ENCODE data around the gene FBXO17. TPM values are rescaled to one million over a fixed set of nuclear protein-coding genes. Genes with fewer than 3 reads are reported as not detected.
A peak's percentile ranks its signal among the peaks of the same experiment; 100 is the strongest.

Gene FBXO17
- total RNA-seq, 1 donor from 2014 or later, result 15.1 TPM

DNA sequence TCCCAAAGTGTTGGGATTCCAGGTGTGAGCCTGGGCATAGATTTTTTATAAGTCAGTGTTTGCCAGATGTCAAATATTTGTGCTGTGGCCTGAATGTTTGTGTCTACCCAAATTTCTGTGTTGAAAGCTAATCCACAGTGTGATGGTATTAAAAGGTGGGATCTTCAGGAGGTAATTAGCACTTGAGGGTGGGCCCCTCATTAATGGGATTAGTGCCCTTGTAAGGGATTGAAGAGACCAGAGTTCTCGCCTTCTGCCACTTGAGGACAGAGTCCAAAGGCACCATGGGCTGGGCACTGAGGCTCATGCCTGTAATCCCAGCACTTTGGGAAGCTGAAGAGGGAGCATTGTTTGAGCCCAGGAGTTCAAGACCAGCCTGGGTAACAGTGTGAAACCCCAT, 9.7 kb upstream of the FBXO17 start:
- no peak overlapping the region for H3K27ac ChIP-seq (ENCODE audit: low read depth, low read length)
- no peaks in the 10 kb centered on the region for H3K4me1 ChIP-seq (ENCODE audit: control insufficient read depth in 3 of 3, insufficient read depth in 3 of 3, low read length in 3 of 3)
- no peak overlapping the region for H3K9ac ChIP-seq (ENCODE audit: low read depth in 1 of 3, low read length in 3 of 3)
- peaks cover 6 to 7% (median 7%) of the 10 kb centered on the region in 3 donors for H3K9me3 ChIP-seq (ENCODE audit: control insufficient read depth in 3 of 3, low read length in 3 of 3)
- peaks cover 0 to 3% (median 0%) of the 10 kb centered on the region in 3 donors for H3K27me3 ChIP-seq (ENCODE audit: control insufficient read depth in 3 of 3, insufficient read depth in 3 of 3, low read length in 3 of 3)
- H3K36me3 ChIP-seq (ENCODE audit: control insufficient read depth in 3 of 3, insufficient read depth in 3 of 3, low read length in 3 of 3), result no peaks in the 10 kb centered on the region
- H3K4me3 ChIP-seq (ENCODE audit: low read length in 3 of 3), result no peak overlapping the region

DNA sequence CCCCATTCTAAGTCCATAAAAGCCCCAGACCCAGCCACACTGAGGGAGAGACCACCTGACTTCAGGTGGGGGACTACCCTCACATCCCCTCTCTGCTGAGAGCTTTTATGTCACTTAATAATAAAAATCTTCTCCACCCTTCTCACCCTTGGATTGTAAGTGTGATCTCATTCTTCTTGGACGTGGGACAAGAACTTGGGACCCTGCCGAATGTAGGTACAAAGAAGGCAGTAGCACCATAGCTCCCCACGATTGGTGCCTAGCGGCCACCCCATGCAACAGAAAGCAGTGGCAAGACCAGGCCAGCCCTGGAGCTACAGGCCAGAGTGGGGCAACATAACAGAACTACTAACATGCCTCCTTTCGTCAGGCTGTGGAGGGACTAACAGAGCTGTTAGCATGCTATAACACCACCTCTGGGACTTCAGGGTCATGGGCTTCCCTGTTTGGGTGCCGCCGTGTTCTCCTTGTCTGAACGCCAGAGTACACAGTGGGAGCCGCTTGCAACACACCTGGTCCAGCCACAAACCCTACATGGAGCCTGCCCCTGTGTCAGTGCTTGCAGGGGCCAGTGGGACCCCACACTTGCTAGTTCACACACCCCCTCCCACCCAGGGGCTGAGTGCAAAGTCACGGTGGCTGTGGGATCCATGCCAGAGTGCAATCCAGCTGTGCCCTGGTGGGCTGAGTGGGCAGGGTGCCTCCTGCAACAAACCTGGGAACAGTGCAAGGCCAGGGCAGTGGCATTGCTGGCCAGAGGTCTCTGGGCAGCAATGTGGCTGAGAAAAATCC, 5.2 kb upstream of the FBXO17 start:
- no peak overlapping the region for H3K27ac ChIP-seq (ENCODE audit: low read depth, low read length)
- H3K4me3 ChIP-seq (ENCODE audit: low read length in 3 of 3), result peak overlapping the region in 1 of 3 donors; percentile 14
- no peaks in the 10 kb centered on the region for H3K36me3 ChIP-seq (ENCODE audit: control insufficient read depth in 3 of 3, insufficient read depth in 3 of 3, low read length in 3 of 3)
- peaks cover 0 to 8% (median 6%) of the 10 kb centered on the region in 3 donors for H3K4me1 ChIP-seq (ENCODE audit: control insufficient read depth in 3 of 3, insufficient read depth in 3 of 3, low read length in 3 of 3)
- H3K27me3 ChIP-seq (ENCODE audit: control insufficient read depth in 3 of 3, insufficient read depth in 3 of 3, low read length in 3 of 3), result peaks cover 7 to 13% (median 10%) of the 10 kb centered on the region in 3 donors
- no peak overlapping the region for H3K9ac ChIP-seq (ENCODE audit: low read depth in 1 of 3, low read length in 3 of 3)
- H3K9me3 ChIP-seq (ENCODE audit: control insufficient read depth in 3 of 3, low read length in 3 of 3), result peaks cover 6 to 7% (median 7%) of the 10 kb centered on the region in 3 donors

- Histone ChIP-seq H3K27ac (ENCODE audit: low read depth, low read length) (no peak overlapping the region), H3K36me3 (ENCODE audit: control insufficient read depth in 3 of 3, insufficient read depth in 3 of 3, low read length in 3 of 3) (no peaks in the 10 kb centered on the region), H3K4me3 (ENCODE audit: low read length in 3 of 3) (no peak overlapping the region), H3K27me3 (ENCODE audit: control insufficient read depth in 3 of 3, insufficient read depth in 3 of 3, low read length in 3 of 3) (peaks cover 11 to 17% (median 13%) of the 10 kb centered on the region in 3 donors), H3K9ac (ENCODE audit: low read depth in 1 of 3, low read length in 3 of 3) (no peak overlapping the region), H3K9me3 (ENCODE audit: control insufficient read depth in 3 of 3, low read length in 3 of 3) (peaks cover 5 to 7% (median 7%) of the 10 kb centered on the region in 3 donors), H3K4me1 (ENCODE audit: control insufficient read depth in 3 of 3, insufficient read depth in 3 of 3, low read length in 3 of 3) (peaks cover 0 to 12% (median 6%) of the 10 kb centered on the region in 3 donors)
These were observed 4.3 kb upstream of the FBXO17 start for GRCh38 chr19:38979812-38980211.

DNA sequence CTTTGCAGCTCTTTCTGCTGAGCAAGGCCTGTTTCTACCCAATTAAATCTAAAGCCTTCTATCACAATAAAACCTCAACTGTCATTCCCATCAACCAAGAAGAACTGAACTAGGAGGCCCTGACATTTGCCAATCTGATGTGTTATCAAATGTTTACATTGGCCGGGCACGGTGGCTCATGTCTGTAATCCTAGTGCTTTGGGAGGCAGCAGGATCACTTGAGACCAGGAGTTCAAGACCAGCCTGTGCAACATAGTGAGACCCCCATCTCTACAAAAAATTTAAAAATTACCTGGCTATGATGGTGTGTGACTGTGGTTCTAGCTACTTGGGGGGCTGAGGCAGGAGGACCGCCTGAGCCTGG, 2.8 kb upstream of the FBXO17 start:
- peaks cover 3 to 7% (median 7%) of the 10 kb centered on the region in 3 donors for H3K9me3 ChIP-seq (ENCODE audit: control insufficient read depth in 3 of 3, low read length in 3 of 3)
- peaks cover 10 to 17% (median 13%) of the 10 kb centered on the region in 3 donors for H3K27me3 ChIP-seq (ENCODE audit: control insufficient read depth in 3 of 3, insufficient read depth in 3 of 3, low read length in 3 of 3)
- peaks cover 0 to 13% (median 6%) of the 10 kb centered on the region in 3 donors for H3K4me1 ChIP-seq (ENCODE audit: control insufficient read depth in 3 of 3, insufficient read depth in 3 of 3, low read length in 3 of 3)
- no peaks in the 10 kb centered on the region for H3K36me3 ChIP-seq (ENCODE audit: control insufficient read depth in 3 of 3, insufficient read depth in 3 of 3, low read length in 3 of 3)
- H3K4me3 ChIP-seq (ENCODE audit: low read length in 3 of 3), result no peak overlapping the region
- no peak overlapping the region for H3K27ac ChIP-seq (ENCODE audit: low read depth, low read length)
- no peak overlapping the region for H3K9ac ChIP-seq (ENCODE audit: low read depth in 1 of 3, low read length in 3 of 3)

DNA sequence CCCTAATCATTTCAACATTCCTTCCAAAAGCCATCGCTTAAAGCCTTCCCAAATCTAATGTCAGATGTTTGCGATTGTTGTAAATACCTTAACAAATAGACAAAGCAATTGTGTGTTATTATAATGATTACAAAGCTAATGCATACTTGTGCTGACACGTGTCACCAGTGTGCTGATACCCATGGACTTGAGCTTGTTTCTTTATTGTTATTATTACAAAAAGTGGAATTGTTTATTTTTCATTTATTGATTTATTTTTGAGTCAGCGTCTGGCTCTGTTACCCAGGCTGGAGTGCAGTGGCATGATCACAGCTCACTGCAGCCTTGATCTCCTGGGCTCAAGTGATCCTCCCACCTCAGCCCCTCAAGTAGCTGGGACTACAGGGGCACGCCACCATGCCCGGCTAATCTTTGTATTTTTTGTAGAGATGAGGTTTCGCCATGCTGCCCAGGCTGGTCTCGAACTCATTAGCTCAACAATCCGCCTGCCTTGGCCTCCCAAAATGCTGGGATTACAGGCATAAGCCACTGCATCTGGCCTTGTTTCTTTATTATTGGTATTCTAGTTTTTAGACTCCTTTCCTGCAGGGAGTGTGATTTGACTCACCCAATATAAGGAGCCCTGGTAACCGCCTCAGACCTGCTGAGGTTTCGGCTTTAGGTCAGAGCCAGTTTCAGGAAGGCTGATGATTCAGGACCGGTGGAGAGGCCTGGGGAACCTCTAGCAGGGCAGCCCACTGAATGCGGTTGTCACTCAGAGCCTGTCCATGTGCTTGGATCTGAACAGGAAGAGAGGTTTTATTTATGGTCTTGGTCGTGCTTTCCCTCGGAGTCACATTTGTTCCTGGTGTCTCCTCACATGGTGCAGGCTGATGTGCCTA, 2.1 kb upstream of the FBXO17 start:
- peaks cover 0 to 13% (median 6%) of the 10 kb centered on the region in 3 donors for H3K4me1 ChIP-seq (ENCODE audit: control insufficient read depth in 3 of 3, insufficient read depth in 3 of 3, low read length in 3 of 3)
- H3K4me3 ChIP-seq (ENCODE audit: low read length in 3 of 3), result no peak overlapping the region
- no peak overlapping the region for H3K9ac ChIP-seq (ENCODE audit: low read depth in 1 of 3, low read length in 3 of 3)
- H3K27me3 ChIP-seq (ENCODE audit: control insufficient read depth in 3 of 3, insufficient read depth in 3 of 3, low read length in 3 of 3), result peaks cover 10 to 17% (median 13%) of the 10 kb centered on the region in 3 donors
- no peaks in the 10 kb centered on the region for H3K36me3 ChIP-seq (ENCODE audit: control insufficient read depth in 3 of 3, insufficient read depth in 3 of 3, low read length in 3 of 3)
- peaks cover 3 to 7% (median 7%) of the 10 kb centered on the region in 3 donors for H3K9me3 ChIP-seq (ENCODE audit: control insufficient read depth in 3 of 3, low read length in 3 of 3)
- H3K27ac ChIP-seq (ENCODE audit: low read depth, low read length), result no peak overlapping the region

- peaks cover 0 to 3% (median 3%) of the 10 kb centered on the region in 3 donors for H3K9me3 ChIP-seq (ENCODE audit: control insufficient read depth in 3 of 3, low read length in 3 of 3)
- H3K27ac ChIP-seq (ENCODE audit: low read depth, low read length), result no peak overlapping the region
- H3K27me3 ChIP-seq (ENCODE audit: control insufficient read depth in 3 of 3, insufficient read depth in 3 of 3, low read length in 3 of 3), result peaks cover 10 to 17% (median 13%) of the 10 kb centered on the region in 3 donors
- peak overlapping the region in 2 of 3 donors; percentile 59 to 60 for H3K4me3 ChIP-seq (ENCODE audit: low read length in 3 of 3)
- peaks cover 0 to 13% (median 6%) of the 10 kb centered on the region in 3 donors for H3K4me1 ChIP-seq (ENCODE audit: control insufficient read depth in 3 of 3, insufficient read depth in 3 of 3, low read length in 3 of 3)
- H3K36me3 ChIP-seq (ENCODE audit: control insufficient read depth in 3 of 3, insufficient read depth in 3 of 3, low read length in 3 of 3), result no peaks in the 10 kb centered on the region
- peak overlapping the region; percentile 47 to 62 (median 53) for H3K9ac ChIP-seq (ENCODE audit: low read depth in 1 of 3, low read length in 3 of 3)
These were observed 324 bp upstream of the FBXO17 start for GRCh38 chr19:38975861-38976271.

- peaks cover 0 to 13% (median 6%) of the 10 kb centered on the region in 3 donors for H3K4me1 ChIP-seq (ENCODE audit: control insufficient read depth in 3 of 3, insufficient read depth in 3 of 3, low read length in 3 of 3)
- H3K4me3 ChIP-seq (ENCODE audit: low read length in 3 of 3), result peak overlapping the region; percentile 48 to 67 (median 52)
- H3K27ac ChIP-seq (ENCODE audit: low read depth, low read length), result peak overlapping the region; percentile 41
- H3K9ac ChIP-seq (ENCODE audit: low read depth in 1 of 3, low read length in 3 of 3), result peak overlapping the region; percentile 20 to 79 (median 73)
- H3K36me3 ChIP-seq (ENCODE audit: control insufficient read depth in 3 of 3, insufficient read depth in 3 of 3, low read length in 3 of 3), result no peaks in the 10 kb centered on the region
- H3K9me3 ChIP-seq (ENCODE audit: control insufficient read depth in 3 of 3, low read length in 3 of 3), result no peaks in the 10 kb centered on the region
- peaks cover 10 to 17% (median 13%) of the 10 kb centered on the region in 3 donors for H3K27me3 ChIP-seq (ENCODE audit: control insufficient read depth in 3 of 3, insufficient read depth in 3 of 3, low read length in 3 of 3)
These were observed 823 bp downstream of the FBXO17 start for GRCh38 chr19:38974624-38975213.

- H3K4me1 ChIP-seq (ENCODE audit: control insufficient read depth in 3 of 3, insufficient read depth in 3 of 3, low read length in 3 of 3), result peaks cover 0 to 13% (median 6%) of the 10 kb centered on the region in 3 donors
- peaks cover 9 to 15% (median 10%) of the 10 kb centered on the region in 3 donors for H3K27me3 ChIP-seq (ENCODE audit: control insufficient read depth in 3 of 3, insufficient read depth in 3 of 3, low read length in 3 of 3)
- H3K27ac ChIP-seq (ENCODE audit: low read depth, low read length), result no peak overlapping the region
- H3K4me3 ChIP-seq (ENCODE audit: low read length in 3 of 3), result no peak overlapping the region
- H3K9ac ChIP-seq (ENCODE audit: low read depth in 1 of 3, low read length in 3 of 3), result no peak overlapping the region
- no peaks in the 10 kb centered on the region for H3K9me3 ChIP-seq (ENCODE audit: control insufficient read depth in 3 of 3, low read length in 3 of 3)
- no peaks in the 10 kb centered on the region for H3K36me3 ChIP-seq (ENCODE audit: control insufficient read depth in 3 of 3, insufficient read depth in 3 of 3, low read length in 3 of 3)
These were observed 3.9 kb downstream of the FBXO17 start for GRCh38 chr19:38971672-38972071.

DNA sequence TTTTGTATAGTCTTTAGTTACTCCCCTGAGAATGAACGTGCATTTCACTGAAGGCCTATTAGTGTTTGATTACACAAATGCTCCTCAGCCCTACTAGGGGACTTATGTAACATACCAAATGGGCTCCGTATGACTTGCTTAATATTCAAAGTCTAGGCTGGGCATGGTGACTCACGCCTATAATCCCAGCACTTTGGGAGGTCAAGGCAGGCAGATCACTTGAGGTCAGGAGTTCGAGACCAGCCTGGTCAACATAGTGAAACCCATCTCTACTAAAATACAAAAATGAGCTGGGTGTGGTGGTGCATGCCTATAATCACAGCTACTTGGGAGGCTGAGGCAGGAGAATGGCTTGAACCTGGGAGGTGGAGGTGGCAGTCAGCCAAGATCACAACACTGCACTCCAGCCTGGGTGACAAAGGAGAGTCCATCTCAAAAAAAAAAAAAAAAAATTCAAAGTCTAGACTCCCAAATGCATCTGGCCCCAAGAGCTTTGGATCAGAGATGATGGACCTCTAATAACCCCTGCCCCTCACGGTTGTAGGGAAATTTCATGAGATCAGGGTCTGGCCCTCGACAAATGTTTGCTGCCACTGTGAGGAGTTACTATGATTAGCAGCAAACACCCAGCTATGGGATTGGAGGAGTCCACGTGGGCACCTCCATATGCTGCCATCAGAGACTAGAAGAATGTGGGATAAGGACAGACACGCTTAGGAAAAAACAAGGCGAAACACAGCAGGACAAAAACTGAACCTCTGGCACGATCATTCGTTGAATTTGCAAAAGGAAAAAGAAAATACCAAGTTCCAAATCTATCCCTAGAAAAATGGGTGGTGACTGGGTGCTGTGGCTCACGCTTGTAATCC, 4.6 kb downstream of the FBXO17 start:
- Histone ChIP-seq H3K4me3 (ENCODE audit: low read length in 3 of 3) (no peak overlapping the region), H3K9ac (ENCODE audit: low read depth in 1 of 3, low read length in 3 of 3) (no peak overlapping the region), H3K36me3 (ENCODE audit: control insufficient read depth in 3 of 3, insufficient read depth in 3 of 3, low read length in 3 of 3) (no peaks in the 10 kb centered on the region), H3K27ac (ENCODE audit: low read depth, low read length) (no peak overlapping the region), H3K4me1 (ENCODE audit: control insufficient read depth in 3 of 3, insufficient read depth in 3 of 3, low read length in 3 of 3) (peaks cover 0 to 6% (median 0%) of the 10 kb centered on the region in 3 donors), H3K27me3 (ENCODE audit: control insufficient read depth in 3 of 3, insufficient read depth in 3 of 3, low read length in 3 of 3) (peaks cover under 1 to 8% (median 6%) of the 10 kb centered on the region in 3 donors), H3K9me3 (ENCODE audit: control insufficient read depth in 3 of 3, low read length in 3 of 3) (no peaks in the 10 kb centered on the region)

Data from skeletal muscle tissue (tissue), 4 donors.